Naive thymus-derived CD4-positive, alpha-beta T cell (primary cell): Measurements from ENCODE around the gene DACH1. TPM values are rescaled to one million over a fixed set of nuclear protein-coding genes. Genes with fewer than 3 reads are reported as not detected.

ENCODE experiments used
- ATAC-seq: fragments of 150-1000 bp; cut with Tn5 transposase; 2 replicates; pipeline ENCODE4 v1.10.0; 2021; ENCODE audit warnings: mild to moderate bottlenecking, moderate library complexity
- CTCF ChIA-PET: fragments of 350-600 bp; sonication (Branson Sonifier 250); formaldehyde crosslinking; loops from one replicate; lab custom pipeline; 2021; ENCODE audit warnings: antibody characterized with exemption; lab: Charles Lee
- POLR2A ChIA-PET: fragments of 350-600 bp; sonication (Branson Sonifier 250); formaldehyde crosslinking; loops from one replicate; lab custom pipeline; 2021; ENCODE audit warnings: antibody characterized with exemption, inconsistent platforms; lab: Charles Lee
- DNase-seq, 9 donors: peaks; one replicate each; pipeline versions ENCODE4 v3.0.0 to v3.0.0-alpha.2; 2020 to 2022; ENCODE audit warnings: mixed read lengths in 1 of 9
- H3K27ac ChIP-seq: one replicate; pipeline ENCODE4 v1.7.0; 2013; ENCODE audit warnings: mild to moderate bottlenecking, low read depth, low read length, moderate library complexity
- H3K27me3 ChIP-seq, 2 donors: one replicate each; pipeline ENCODE4 v1.7.0; 2013; ENCODE audit warnings: low read length in 2 of 2, mild to moderate bottlenecking in 2 of 2, moderate library complexity in 2 of 2; ENCODE audit not compliant: control insufficient read depth in 2 of 2, insufficient read depth in 2 of 2
- H3K36me3 ChIP-seq, 3 experiments: 1 replicate in 2 of 3; 2 replicates in 1 of 3; pipeline ENCODE4 v1.7.0; 2013; ENCODE audit warnings: low read length in 3 of 3, mild to moderate bottlenecking in 3 of 3, moderate library complexity in 1 of 3; ENCODE audit not compliant: insufficient read depth in 3 of 3, control insufficient read depth in 2 of 3
- H3K4me1 ChIP-seq, 2 donors: one replicate each; pipeline ENCODE4 v1.7.0; 2013; ENCODE audit warnings: low read length in 2 of 2, mild to moderate bottlenecking in 2 of 2, moderate library complexity in 1 of 2; ENCODE audit not compliant: control insufficient read depth in 2 of 2, insufficient read depth in 2 of 2
- H3K4me3 ChIP-seq: 2 replicates; pipeline ENCODE4 v1.7.0; 2013; ENCODE audit warnings: mild to moderate bottlenecking, low read length
- H3K9me3 ChIP-seq, 3 experiments: 1 replicate in 2 of 3; 2 replicates in 1 of 3; pipeline ENCODE4 v1.7.0; 2013; ENCODE audit warnings: low read length in 3 of 3; ENCODE audit not compliant: control insufficient read depth in 2 of 3
- H3K27ac Mint-ChIP-seq, 9 donors: one replicate each; pipeline ENCODE4 v1.8.0; 2020 to 2022; ENCODE audit warnings: mixed read lengths in 9 of 9, mild to moderate bottlenecking in 8 of 9, moderate library complexity in 5 of 9, inconsistent platforms in 2 of 9
- H3K27me3 Mint-ChIP-seq, 5 donors: one replicate each; pipeline ENCODE4 v1.8.0; 2021 to 2022; ENCODE audit warnings: mixed read lengths in 5 of 5, mild to moderate bottlenecking in 1 of 5
- H3K36me3 Mint-ChIP-seq, 5 donors: one replicate each; pipeline ENCODE4 v1.8.0; 2020 to 2022; ENCODE audit warnings: mixed read lengths in 5 of 5, mild to moderate bottlenecking in 3 of 5, inconsistent platforms in 1 of 5
- H3K4me1 Mint-ChIP-seq, 7 donors: one replicate each; pipeline ENCODE4 v1.8.0; 2020 to 2022; ENCODE audit warnings: mixed read lengths in 7 of 7, mild to moderate bottlenecking in 3 of 7, inconsistent platforms in 1 of 7
- H3K4me3 Mint-ChIP-seq, 10 donors: one replicate each; pipeline ENCODE4 v1.8.0; 2020 to 2022; ENCODE audit warnings: mild to moderate bottlenecking in 10 of 10, mixed read lengths in 10 of 10, moderate library complexity in 6 of 10, inconsistent platforms in 2 of 10
- H3K9me3 Mint-ChIP-seq, 11 donors: one replicate each; pipeline ENCODE4 v1.8.0; 2020 to 2022; ENCODE audit warnings: mixed read lengths in 11 of 11, mild to moderate bottlenecking in 4 of 11, inconsistent platforms in 1 of 11, moderate library complexity in 1 of 11
- intact Hi-C, 2 donors: fragments of 100-400 bp; cut with micrococcal nuclease; formaldehyde crosslinking; loops; one replicate each; pipeline ENCODE4 v1.15.1; 2023
- polyA plus RNA-seq, 2 donors: library from polyadenylated mRNA; unstranded; fragments of 300-500 nt; fragmentation: Illumina TruSeq; gene quantifications; one replicate each; pipeline ENCODE4 v1.2.3, GENCODE V29; 2021
- total RNA-seq, 6 experiments: library from RNA in 5 of 6; stranded (reverse) in 5 of 6; gene quantifications; 1 replicate in 5 of 6; 2 replicates in 1 of 6; pipeline ENCODE4 v1.2.3 and lab custom pipeline; 2021 to 2026

Gene DACH1
- total and polyA plus RNA-seq, 7 experiments from 2014 or later, result 0.20 to 1.7 (median 0.57) TPM; not detected in 1

- no peak for DNase-seq
- no peak overlapping the region for H3K4me3 ChIP-seq
- no peak overlapping the region for H3K27ac ChIP-seq
- H3K27me3 ChIP-seq, result no peaks in the 10 kb centered on the region
- intact Hi-C loops, result no loop called here
- no peak overlapping the region for H3K4me3 Mint-ChIP-seq
- no peaks in the 10 kb centered on the region for H3K27me3 Mint-ChIP-seq
- H3K36me3 ChIP-seq, result no peaks in the 10 kb centered on the region
- no peak for ATAC-seq
- peaks cover 0 to 3% (median 0%) of the 10 kb centered on the region in 3 experiments for H3K9me3 ChIP-seq
- no peaks in the 10 kb centered on the region for H3K4me1 ChIP-seq
- H3K27ac Mint-ChIP-seq, result no peak overlapping the region
- no peaks in the 10 kb centered on the region for H3K4me1 Mint-ChIP-seq
- no peaks in the 10 kb centered on the region for H3K36me3 Mint-ChIP-seq
- POLR2A ChIA-PET, result no interaction called here
- CTCF ChIA-PET, result interaction anchor here (0.6 kb wide), 1 partner anchor 124 kb away, joined by 3 read pairs; no protein-coding TSS in a partner anchor
- peaks cover 0 to 5% (median 0%) of the 10 kb centered on the region in 11 donors for H3K9me3 Mint-ChIP-seq
Observed at GRCh38 chr13:71399631-71400215, 467.3 kb downstream of the DACH1 start.

- Mint-ChIP-seq H3K9me3 (peaks cover 0 to 13% (median 2%) of the 10 kb centered on the region in 11 donors), H3K36me3 (no peaks in the 10 kb centered on the region), H3K4me1 (no peaks in the 10 kb centered on the region), H3K27me3 (no peaks in the 10 kb centered on the region), H3K27ac (no peak overlapping the region), H3K4me3 (no peak overlapping the region)
- Histone ChIP-seq H3K9me3 (peaks cover 0 to 3% (median 0%) of the 10 kb centered on the region in 3 experiments), H3K36me3 (no peaks in the 10 kb centered on the region), H3K4me3 (no peak overlapping the region), H3K4me1 (no peaks in the 10 kb centered on the region), H3K27ac (no peak overlapping the region), H3K27me3 (no peaks in the 10 kb centered on the region)
- intact Hi-C loops, result no loop called here
- ATAC-seq (no peak), DNase-seq (no peak)
- ChIA-PET POLR2A (no interaction called here), CTCF (no interaction called here)
Observed at GRCh38 chr13:71396149-71396548, 470.9 kb downstream of the DACH1 start.

GRCh38 chr13:71395053-71395452, 472.0 kb downstream of the DACH1 start:
- Histone ChIP-seq H3K36me3 (no peaks in the 10 kb centered on the region), H3K4me1 (no peaks in the 10 kb centered on the region), H3K27ac (no peak overlapping the region), H3K9me3 (peaks cover 0 to 3% (median 0%) of the 10 kb centered on the region in 3 experiments), H3K4me3 (no peak overlapping the region), H3K27me3 (no peaks in the 10 kb centered on the region)
- intact Hi-C loops, result no loop called here
- Mint-ChIP-seq H3K36me3 (no peaks in the 10 kb centered on the region), H3K4me1 (no peaks in the 10 kb centered on the region), H3K27ac (no peak overlapping the region), H3K27me3 (no peaks in the 10 kb centered on the region), H3K9me3 (peaks cover 0 to 20% (median 4%) of the 10 kb centered on the region in 11 donors), H3K4me3 (no peak overlapping the region)
- no peak for ATAC-seq
- DNase-seq, result no peak
- ChIA-PET CTCF (no interaction called here), POLR2A (no interaction called here)

DNA sequence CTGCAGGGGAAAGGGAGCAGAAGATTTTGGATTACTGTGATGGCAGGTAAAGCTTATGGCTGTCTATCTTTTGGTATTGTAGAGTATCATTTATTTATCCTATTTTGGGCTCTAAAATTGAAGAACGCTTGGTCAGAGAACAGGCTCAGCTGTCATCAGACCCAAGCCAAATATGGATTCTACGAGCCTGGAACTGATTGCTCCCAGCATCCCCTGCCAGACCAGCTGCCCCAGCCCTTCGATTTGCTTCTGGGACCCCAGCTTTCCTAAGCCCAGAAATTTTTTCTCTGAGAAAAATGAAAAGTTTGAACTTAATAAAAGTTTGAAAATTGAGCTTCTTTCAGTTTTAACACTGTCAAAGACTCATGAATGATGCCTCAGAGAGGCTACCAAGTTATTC, 472.8 kb downstream of the DACH1 start:
- ChIA-PET POLR2A (no interaction called here), CTCF (no interaction called here)
- Histone ChIP-seq H3K27me3 (no peaks in the 10 kb centered on the region), H3K27ac (no peak overlapping the region), H3K9me3 (peaks cover 0 to 3% (median 0%) of the 10 kb centered on the region in 3 experiments), H3K36me3 (no peaks in the 10 kb centered on the region), H3K4me1 (no peaks in the 10 kb centered on the region), H3K4me3 (no peak overlapping the region)
- DNase-seq, result no peak
- Mint-ChIP-seq H3K27ac (no peak overlapping the region), H3K4me1 (no peaks in the 10 kb centered on the region), H3K9me3 (peaks cover 0 to 20% (median 4%) of the 10 kb centered on the region in 11 donors), H3K4me3 (no peak overlapping the region), H3K27me3 (no peaks in the 10 kb centered on the region), H3K36me3 (no peaks in the 10 kb centered on the region)
- intact Hi-C loops, result no loop called here
- no peak for ATAC-seq
